Karpas-422 (cell line): ENCODE data around the gene IRX5. TPM values are rescaled to one million over a fixed set of nuclear protein-coding genes. Genes with fewer than 3 reads are reported as not detected.

Source experiments
- DNase-seq: peaks from one replicate; pipeline ENCODE4 v3.0.0-alpha.2; 2015
- H2AFZ ChIP-seq: fragments of 200-600 bp; sonication (generic); 2 replicates; pipeline ENCODE4 v1.6.1; 2014; ENCODE audit warnings: antibody characterized with exemption, low read length, mixed read lengths
- H3K27ac ChIP-seq: fragments of 200-600 bp; sonication (generic); 2 replicates; pipeline ENCODE4 v1.5.1; 2014; ENCODE audit warnings: mild to moderate bottlenecking, low read length, moderate library complexity
- H3K27me3 ChIP-seq: fragments of 200-600 bp; sonication (generic); 2 replicates; pipeline ENCODE4 v1.6.1; 2014; ENCODE audit warnings: low read length, mixed read lengths
- H3K36me3 ChIP-seq: fragments of 200-600 bp; sonication (generic); 2 replicates; pipeline ENCODE4 v1.6.1; 2014; ENCODE audit warnings: low read length, mixed read lengths; ENCODE audit not compliant: insufficient read depth
- H3K4me1 ChIP-seq: fragments of 200-600 bp; sonication (generic); 2 replicates; pipeline ENCODE4 v1.6.1; 2014; ENCODE audit warnings: mild to moderate bottlenecking, low read length, mixed read lengths
- H3K4me2 ChIP-seq: fragments of 200-600 bp; sonication (generic); 2 replicates; pipeline ENCODE4 v1.6.1; 2014; ENCODE audit warnings: low read length, low read depth, mild to moderate bottlenecking; ENCODE audit not compliant: poor library complexity, severe bottlenecking
- H3K4me3 ChIP-seq: fragments of 200-600 bp; sonication (generic); 2 replicates; pipeline ENCODE4 v1.5.1; 2014; ENCODE audit warnings: mild to moderate bottlenecking, antibody characterized with exemption, low read length, mixed read lengths
- H3K79me2 ChIP-seq: fragments of 200-600 bp; sonication (generic); 2 replicates; pipeline ENCODE4 v1.6.1; 2014; ENCODE audit warnings: mild to moderate bottlenecking, low read length, mixed read lengths
- H3K9ac ChIP-seq: fragments of 200-600 bp; sonication (generic); 2 replicates; pipeline ENCODE4 v1.6.0; 2014; ENCODE audit warnings: low read length
- H3K9me2 ChIP-seq: fragments of 200-600 bp; sonication (generic), shearing (Covaris generic); replicated peaks from 2 replicates; pipeline ENCODE4 v1.6.0; 2014; ENCODE audit warnings: mild to moderate bottlenecking, low read length, moderate library complexity; ENCODE audit not compliant: insufficient read depth
- H3K9me3 ChIP-seq: fragments of 300-700, 200-600 bp; sonication (generic); 2 replicates; pipeline ENCODE4 v1.6.1; 2014; ENCODE audit warnings: low read length, mixed read lengths
- H4K20me1 ChIP-seq: fragments of 200-600 bp; sonication (generic); 2 replicates; pipeline ENCODE4 v1.6.1; 2014; ENCODE audit warnings: mild to moderate bottlenecking, antibody characterized with exemption, low read length, low read depth; ENCODE audit not compliant: insufficient read depth
- total RNA-seq: library from RNA; depleted of rRNA; stranded (reverse); fragments of >200 nt; shearing (Covaris generic); gene quantifications from 2 replicates; pipeline ENCODE4 v1.2.3, GENCODE V29; 2014; ENCODE audit warnings: low replicate concordance

Gene IRX5
- total RNA-seq, 1 experiment from 2014 or later, result not detected

DNA sequence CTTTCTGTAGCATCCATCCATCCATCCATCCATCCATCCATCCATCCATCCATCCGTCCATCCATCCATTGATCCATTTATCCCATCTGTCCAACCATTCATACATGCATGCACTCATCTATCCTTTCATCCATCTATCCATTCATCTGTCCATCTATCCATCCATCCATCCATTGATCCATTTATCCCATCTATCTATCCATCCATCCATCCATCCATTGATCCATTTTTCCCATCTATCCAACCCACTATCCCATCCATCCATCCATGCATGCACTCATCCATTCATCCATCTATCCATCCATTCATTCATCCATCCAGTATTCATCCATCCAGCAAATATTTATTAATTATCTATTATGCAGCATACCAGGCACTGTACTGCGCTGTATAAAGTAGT, 34.8 kb downstream of the IRX5 start:
- DNase-seq, result no peak
- Histone ChIP-seq H3K4me1 (no peaks in the 10 kb centered on the region), H3K27me3 (no peaks in the 10 kb centered on the region), H3K9ac (no peak overlapping the region), H3K9me2 (no peaks in the 10 kb centered on the region), H3K4me2 (no peak overlapping the region), H3K36me3 (no peaks in the 10 kb centered on the region), H3K4me3 (no peak overlapping the region), H3K27ac (no peak overlapping the region), H2AFZ (no peak overlapping the region), H3K79me2 (no peaks in the 10 kb centered on the region), H4K20me1 (no peaks in the 10 kb centered on the region), H3K9me3 (no peaks in the 10 kb centered on the region)

DNA sequence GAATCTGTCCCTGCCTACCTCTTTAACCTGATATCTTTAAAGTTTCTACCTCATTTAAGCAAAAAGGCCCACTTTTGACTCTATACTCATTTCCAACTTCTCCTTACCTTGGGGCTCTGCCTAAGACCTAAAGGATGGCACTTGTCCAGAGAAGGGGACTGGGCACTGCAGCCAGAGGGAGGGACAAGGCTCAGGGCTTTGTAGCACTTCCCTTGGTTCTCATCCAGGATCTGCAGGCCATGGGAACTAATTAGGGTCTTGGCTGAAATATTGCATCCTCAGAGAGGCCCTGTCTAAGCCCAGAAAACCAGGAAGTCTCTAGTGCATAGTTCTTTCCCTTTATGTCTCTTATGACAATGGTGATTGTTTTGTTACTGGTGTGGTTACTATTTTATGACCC, 37.3 kb downstream of the IRX5 start:
- DNase-seq, result no peak
- H3K4me2 ChIP-seq, result no peak overlapping the region
- H3K27me3 ChIP-seq, result no peaks in the 10 kb centered on the region
- H3K79me2 ChIP-seq, result no peaks in the 10 kb centered on the region
- no peaks in the 10 kb centered on the region for H3K9me3 ChIP-seq
- no peak overlapping the region for H3K9ac ChIP-seq
- no peak overlapping the region for H3K27ac ChIP-seq
- H3K4me1 ChIP-seq, result no peaks in the 10 kb centered on the region
- H3K4me3 ChIP-seq, result no peak overlapping the region
- no peaks in the 10 kb centered on the region for H3K36me3 ChIP-seq
- no peaks in the 10 kb centered on the region for H4K20me1 ChIP-seq
- H2AFZ ChIP-seq, result no peak overlapping the region
- H3K9me2 ChIP-seq, result no peaks in the 10 kb centered on the region

DNA sequence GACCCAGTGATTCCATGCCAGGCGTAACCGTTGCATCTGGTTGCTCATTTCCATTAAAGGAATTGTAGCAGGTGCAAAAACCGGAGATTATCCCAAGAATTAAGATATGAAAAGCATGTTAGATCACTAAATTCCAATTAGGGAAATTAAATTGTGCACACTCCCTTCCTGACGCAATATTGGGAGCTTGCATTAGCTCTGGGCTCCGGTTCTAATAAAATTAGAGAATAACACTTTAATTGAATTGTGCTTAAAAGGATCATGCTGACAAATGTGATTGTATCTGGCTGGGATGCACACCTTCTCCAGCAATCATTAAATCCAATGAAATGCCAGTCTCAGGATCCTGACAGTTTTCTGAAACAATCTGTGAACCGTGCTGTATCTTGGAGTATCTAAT, 38.1 kb downstream of the IRX5 start:
- H3K79me2 ChIP-seq, result no peaks in the 10 kb centered on the region
- DNase-seq, result no peak
- no peak overlapping the region for H3K27ac ChIP-seq

DNA sequence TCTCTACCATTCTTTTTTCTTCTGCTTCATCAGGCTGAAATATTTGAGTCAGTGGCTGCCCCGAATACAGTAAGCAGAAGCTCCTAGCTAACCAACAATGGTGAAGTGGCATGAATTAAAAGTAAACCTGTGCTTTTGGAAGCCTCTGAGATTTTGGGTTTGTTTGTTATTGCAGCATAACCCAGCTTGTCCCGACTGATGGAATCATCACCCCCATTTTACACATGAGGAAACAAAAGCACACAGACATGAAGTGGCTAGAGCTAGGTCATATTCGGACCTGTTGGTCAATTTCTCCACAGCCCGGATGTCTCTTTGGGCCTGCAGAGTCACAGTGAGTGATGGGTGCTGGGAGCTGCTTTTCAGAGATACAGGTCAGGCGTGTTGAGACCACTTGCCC, 39.4 kb downstream of the IRX5 start:
- no peak overlapping the region for H3K4me3 ChIP-seq
- no peak for DNase-seq
- no peaks in the 10 kb centered on the region for H3K9me3 ChIP-seq
- H3K4me1 ChIP-seq, result no peaks in the 10 kb centered on the region
- H3K9me2 ChIP-seq, result no peaks in the 10 kb centered on the region
- no peaks in the 10 kb centered on the region for H3K36me3 ChIP-seq
- H3K27me3 ChIP-seq, result no peaks in the 10 kb centered on the region
- H3K9ac ChIP-seq, result no peak overlapping the region
- no peak overlapping the region for H3K27ac ChIP-seq
- no peaks in the 10 kb centered on the region for H4K20me1 ChIP-seq
- no peak overlapping the region for H3K4me2 ChIP-seq
- H2AFZ ChIP-seq, result no peak overlapping the region
- no peaks in the 10 kb centered on the region for H3K79me2 ChIP-seq

More for the DNA sequence above, 38.1 kb downstream of the IRX5 start:
- Histone ChIP-seq H4K20me1 (no peaks in the 10 kb centered on the region), H2AFZ (no peak overlapping the region), H3K27me3 (no peaks in the 10 kb centered on the region), H3K4me2 (no peak overlapping the region), H3K4me1 (no peaks in the 10 kb centered on the region), H3K36me3 (no peaks in the 10 kb centered on the region), H3K4me3 (no peak overlapping the region), H3K9me2 (no peaks in the 10 kb centered on the region), H3K9me3 (no peaks in the 10 kb centered on the region), H3K9ac (no peak overlapping the region)

GRCh38 chr16:54974367-54974766, 43.7 kb downstream of the IRX5 start:
- Histone ChIP-seq H2AFZ (no peak overlapping the region), H3K4me3 (no peak overlapping the region), H3K36me3 (no peaks in the 10 kb centered on the region), H3K27me3 (no peaks in the 10 kb centered on the region), H3K9ac (no peak overlapping the region), H3K4me2 (no peak overlapping the region), H3K9me2 (no peaks in the 10 kb centered on the region), H3K79me2 (no peaks in the 10 kb centered on the region), H3K4me1 (no peaks in the 10 kb centered on the region), H4K20me1 (no peaks in the 10 kb centered on the region), H3K9me3 (no peaks in the 10 kb centered on the region), H3K27ac (no peak overlapping the region)
- DNase-seq, result no peak

DNA sequence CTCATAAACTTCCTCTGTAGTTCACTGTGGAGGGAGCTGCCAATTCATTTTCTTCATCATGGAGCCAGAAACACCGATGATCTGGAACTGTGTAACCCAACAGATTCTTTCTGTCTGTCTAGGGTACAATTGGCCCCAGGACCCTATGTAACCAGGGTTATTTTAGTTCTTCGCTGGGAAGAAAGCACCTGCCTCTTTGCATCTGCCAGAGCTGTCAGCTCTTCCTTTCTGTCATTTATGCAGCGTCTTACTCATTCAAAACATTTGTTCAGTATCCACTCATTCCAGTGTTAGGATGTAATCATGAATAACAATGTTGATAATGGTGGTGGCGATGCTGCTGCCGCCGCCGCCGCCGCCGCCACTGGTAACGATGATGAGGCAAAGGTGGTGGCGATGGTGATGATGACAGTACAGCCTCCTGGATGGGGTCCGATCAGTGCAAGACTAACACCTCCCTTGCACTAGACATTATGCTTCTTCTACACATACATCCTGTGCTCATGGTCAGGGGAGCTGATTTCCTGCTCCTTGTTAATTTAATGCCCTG, 46.1 kb downstream of the IRX5 start:
- H3K27ac ChIP-seq, result no peak overlapping the region
- H3K9me3 ChIP-seq, result no peaks in the 10 kb centered on the region
- H3K79me2 ChIP-seq, result no peaks in the 10 kb centered on the region
- H3K36me3 ChIP-seq, result no peaks in the 10 kb centered on the region
- no peak overlapping the region for H3K9ac ChIP-seq
- H2AFZ ChIP-seq, result no peak overlapping the region
- H4K20me1 ChIP-seq, result no peaks in the 10 kb centered on the region
- H3K9me2 ChIP-seq, result no peaks in the 10 kb centered on the region
- H3K4me1 ChIP-seq, result no peaks in the 10 kb centered on the region
- H3K27me3 ChIP-seq, result no peaks in the 10 kb centered on the region
- no peak overlapping the region for H3K4me3 ChIP-seq
- H3K4me2 ChIP-seq, result no peak overlapping the region
- no peak for DNase-seq

- no peak for DNase-seq
- Histone ChIP-seq H3K79me2 (no peaks in the 10 kb centered on the region), H4K20me1 (no peaks in the 10 kb centered on the region), H3K9ac (no peak overlapping the region), H3K4me3 (no peak overlapping the region), H3K27me3 (no peaks in the 10 kb centered on the region), H3K4me2 (no peak overlapping the region), H3K9me3 (no peaks in the 10 kb centered on the region), H2AFZ (no peak overlapping the region), H3K4me1 (no peaks in the 10 kb centered on the region), H3K9me2 (no peaks in the 10 kb centered on the region), H3K36me3 (no peaks in the 10 kb centered on the region), H3K27ac (no peak overlapping the region)
Measured at GRCh38 chr16:54977211-54977610, 46.5 kb downstream of the IRX5 start.

- H3K4me3 ChIP-seq, result no peak overlapping the region
- H3K9me3 ChIP-seq, result no peaks in the 10 kb centered on the region
- no peak overlapping the region for H3K9ac ChIP-seq
- no peaks in the 10 kb centered on the region for H3K9me2 ChIP-seq
- H2AFZ ChIP-seq, result no peak overlapping the region
- H3K27ac ChIP-seq, result no peak overlapping the region
- H3K4me1 ChIP-seq, result no peaks in the 10 kb centered on the region
- H3K36me3 ChIP-seq, result no peaks in the 10 kb centered on the region
- no peaks in the 10 kb centered on the region for H3K27me3 ChIP-seq
- no peaks in the 10 kb centered on the region for H4K20me1 ChIP-seq
- DNase-seq, result no peak
- H3K79me2 ChIP-seq, result no peaks in the 10 kb centered on the region
- H3K4me2 ChIP-seq, result no peak overlapping the region
Measured at GRCh38 chr16:54980821-54981220, 50.2 kb downstream of the IRX5 start.
